Measurements from ENCODE around the gene GAPDHS. TPM values are rescaled to one million over a fixed set of nuclear protein-coding genes. Genes with fewer than 3 reads are reported as not detected.

Gene GAPDHS
- total RNA-seq, 1 experiment from 2014 or later = not detected

DNA sequence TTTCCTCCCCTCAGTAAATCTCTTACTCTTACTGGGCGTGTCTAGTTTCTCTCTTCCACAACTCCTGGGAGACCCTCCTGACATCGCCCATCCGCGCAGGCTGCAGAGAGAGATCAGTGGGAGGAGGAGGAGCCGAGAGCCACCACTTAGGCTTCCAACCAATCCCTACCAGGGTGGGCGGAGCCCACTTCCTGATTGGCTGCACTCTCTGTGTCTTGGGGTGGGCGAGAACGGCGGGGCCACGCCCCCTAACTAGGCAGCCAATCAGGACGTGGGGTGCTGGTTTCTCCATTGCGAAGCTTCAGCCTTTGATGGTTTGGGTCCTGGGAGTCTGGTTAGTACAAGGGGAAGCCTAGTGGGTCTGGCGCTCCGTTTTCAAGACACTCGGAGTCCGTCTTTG is 52.6 kb downstream of the GAPDHS start, which contains the start of gene PMIS2:
PMIS2 (plus strand) TSS at position 326 of the 400 bp plus-strand sequence. CDS start 87 bp downstream, outside the sequence.
- peak; percentile 8 for DNase-seq (ENCODE audit: low read depth)

- DNase-seq (ENCODE audit: low read depth) = no peak
Observed at GRCh38 chr19:35587321-35587720, 54.1 kb downstream of the GAPDHS start.

DNA sequence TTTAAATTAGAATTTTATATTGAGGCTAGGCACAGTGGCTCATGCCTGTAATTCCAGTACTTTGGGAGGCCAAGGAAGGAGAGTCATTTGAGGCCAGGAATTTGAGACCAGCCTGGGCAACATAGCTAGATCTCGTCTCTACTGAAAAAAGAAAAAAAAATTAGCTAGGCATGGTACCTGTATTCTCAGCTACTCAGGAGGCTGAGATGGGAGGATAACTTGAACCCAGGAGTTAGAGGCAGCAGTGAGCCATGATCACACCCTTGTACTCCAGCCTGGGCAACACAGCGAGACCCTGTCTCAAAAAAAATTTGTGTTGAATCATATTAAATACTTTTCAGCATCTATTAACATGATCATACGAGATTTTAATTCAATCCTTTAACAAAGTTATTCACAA is 57.6 kb downstream of the GAPDHS start:
- DNase-seq (ENCODE audit: low read depth) = no peak

- no peak for DNase-seq (ENCODE audit: low read depth)
Observed at GRCh38 chr19:35592226-35592625, 59.0 kb downstream of the GAPDHS start.

Other genes with a start within 250 kb of the GAPDHS start
- not detected in 2 replicates for gene MAG, start 241.3 kb upstream of the GAPDHS start, total RNA-seq (2014; rRNA removed; shearing (Covaris generic))
- gene CD22, start 204.3 kb upstream of the GAPDHS start, total RNA-seq (2014; rRNA removed; shearing (Covaris generic)) = 23.2 and 27.6 TPM in 2 replicates
- gene FFAR1, start 185.6 kb upstream of the GAPDHS start, total RNA-seq (2014; rRNA removed; shearing (Covaris generic)) = 0.06 TPM in 1 of 2 replicates, not detected in the other
- gene FFAR3, start 175.0 kb upstream of the GAPDHS start, total RNA-seq (2014; rRNA removed; shearing (Covaris generic)) = 0.11 TPM in 1 of 2 replicates, not detected in the other
- gene GPR42, start 162.4 kb upstream of the GAPDHS start, total RNA-seq (2014; rRNA removed; shearing (Covaris generic)) = not detected in 2 replicates
- not detected in 2 replicates for gene FFAR2, start 85.2 kb upstream of the GAPDHS start, total RNA-seq (2014; rRNA removed; shearing (Covaris generic))
- not detected in 2 replicates for gene KRTDAP, start 43.0 kb upstream of the GAPDHS start, total RNA-seq (2014; rRNA removed; shearing (Covaris generic))
- 34.4 and 53.0 TPM in 2 replicates for gene DMKN, start 19.8 kb upstream of the GAPDHS start, total RNA-seq (2014; rRNA removed; shearing (Covaris generic))
- 3.0 and 14.9 TPM in 2 replicates for gene SBSN, start 5.1 kb upstream of the GAPDHS start, total RNA-seq (2014; rRNA removed; shearing (Covaris generic))
- gene TMEM147, start 12.2 kb downstream of the GAPDHS start, total RNA-seq (2014; rRNA removed; shearing (Covaris generic)) = 162 and 178 TPM in 2 replicates
- not detected in 2 replicates for gene ATP4A, start 30.2 kb downstream of the GAPDHS start, total RNA-seq (2014; rRNA removed; shearing (Covaris generic))
- not detected in 2 replicates for gene PMIS2, start 52.7 kb downstream of the GAPDHS start, total RNA-seq (2014; rRNA removed; shearing (Covaris generic))
- gene HAUS5, start 79.3 kb downstream of the GAPDHS start, total RNA-seq (2014; rRNA removed; shearing (Covaris generic)) = 19.7 and 21.1 TPM in 2 replicates
- 71.9 and 93.9 TPM in 2 replicates for gene RBM42, start 95.6 kb downstream of the GAPDHS start, total RNA-seq (2014; rRNA removed; shearing (Covaris generic))
- 0.50 and 2.5 TPM in 2 replicates for gene ETV2, start 108.3 kb downstream of the GAPDHS start, total RNA-seq (2014; rRNA removed; shearing (Covaris generic))
- 551 and 688 TPM in 2 replicates for gene COX6B1, start 114.9 kb downstream of the GAPDHS start, total RNA-seq (2014; rRNA removed; shearing (Covaris generic))
- not detected in 2 replicates for gene UPK1A, start 133.1 kb downstream of the GAPDHS start, total RNA-seq (2014; rRNA removed; shearing (Covaris generic))
- gene ZBTB32, start 171.1 kb downstream of the GAPDHS start, total RNA-seq (2014; rRNA removed; shearing (Covaris generic)) = not detected in 2 replicates
- 7.7 and 10.9 TPM in 2 replicates for gene KMT2B, start 184.5 kb downstream of the GAPDHS start, total RNA-seq (2014; rRNA removed; shearing (Covaris generic))
- 2.9 and 11.1 TPM in 2 replicates for gene IGFLR1, start 209.0 kb downstream of the GAPDHS start, total RNA-seq (2014; rRNA removed; shearing (Covaris generic))
- 8.4 and 13.3 TPM in 2 replicates for gene U2AF1L4, start 212.0 kb downstream of the GAPDHS start, total RNA-seq (2014; rRNA removed; shearing (Covaris generic))
- gene PSENEN, start 212.2 kb downstream of the GAPDHS start, total RNA-seq (2014; rRNA removed; shearing (Covaris generic)) = 48.5 and 50.6 TPM in 2 replicates
- 4.5 and 5.4 TPM in 2 replicates for gene LIN37, start 215.1 kb downstream of the GAPDHS start, total RNA-seq (2014; rRNA removed; shearing (Covaris generic))
- 0.17 TPM in 1 of 2 replicates, not detected in the other for gene HSPB6, start 223.6 kb downstream of the GAPDHS start, total RNA-seq (2014; rRNA removed; shearing (Covaris generic))
- 8.6 and 10.8 TPM in 2 replicates for gene PROSER3, start 224.7 kb downstream of the GAPDHS start, total RNA-seq (2014; rRNA removed; shearing (Covaris generic))
- 1.3 and 1.8 TPM in 2 replicates for gene ARHGAP33, start 242.1 kb downstream of the GAPDHS start, total RNA-seq (2014; rRNA removed; shearing (Covaris generic))